Activated CD4-positive, alpha-beta memory T cell treated with anti-CD3 and anti-CD28 coated beads for 36 hours (primary cell): ENCODE results near the gene CSNK2B. TPM values are rescaled to one million over a fixed set of nuclear protein-coding genes. Genes with fewer than 3 reads are reported as not detected.
A peak's percentile ranks its signal among the peaks of the same experiment; 100 is the strongest.

Experiments
- CTCF ChIA-PET: fragments of 350-600 bp; sonication (Branson Sonifier 250); formaldehyde crosslinking; loops from one replicate; lab custom pipeline; 2021; ENCODE audit warnings: antibody characterized with exemption, inconsistent platforms; lab: Charles Lee
- POLR2A ChIA-PET: fragments of 350-600 bp; sonication (Branson Sonifier 250); formaldehyde crosslinking; loops from one replicate; lab custom pipeline; 2021; ENCODE audit warnings: antibody characterized with exemption; lab: Charles Lee
- DNase-seq: peaks from one replicate; pipeline ENCODE4 v3.0.0-alpha.2; 2020
- H3K27ac Mint-ChIP-seq: one replicate; pipeline ENCODE4 v1.8.0; 2021; ENCODE audit warnings: mixed read lengths
- H3K27me3 Mint-ChIP-seq: one replicate; pipeline ENCODE4 v1.8.0; 2021; ENCODE audit warnings: mixed read lengths
- H3K36me3 Mint-ChIP-seq: one replicate; pipeline ENCODE4 v1.8.0; 2021; ENCODE audit warnings: mixed read lengths
- H3K4me1 Mint-ChIP-seq: one replicate; pipeline ENCODE4 v1.8.0; 2021; ENCODE audit warnings: low read depth, mixed read lengths
- H3K4me3 Mint-ChIP-seq: one replicate; pipeline ENCODE4 v1.8.0; 2021; ENCODE audit warnings: mild to moderate bottlenecking, mixed read lengths
- H3K9me3 Mint-ChIP-seq: one replicate; pipeline ENCODE4 v1.8.0; 2021; ENCODE audit warnings: mixed read lengths
- intact Hi-C: fragments of 100-400 bp; cut with micrococcal nuclease; formaldehyde crosslinking; loops from one replicate; pipeline ENCODE4 v1.15.1; 2023
- total RNA-seq, 2 experiments: library from RNA; stranded (reverse); gene quantifications; one replicate each; pipeline ENCODE4 v1.2.3, GENCODE V29; 2021

The CSNK2B gene
- total RNA-seq, 2 experiments from 2014 or later, result 227 to 234 TPM

- Mint-ChIP-seq H3K9me3 (no peaks in the 10 kb centered on the region), H3K4me1 (peaks cover 68% of the 10 kb centered on the region), H3K4me3 (peak overlapping the region; percentile 88), H3K27ac (peak overlapping the region; percentile 95), H3K27me3 (no peaks in the 10 kb centered on the region), H3K36me3 (peaks cover 58% of the 10 kb centered on the region)
- CTCF ChIA-PET, result interaction anchor here (0.6 to 2.2 kb wide), 5 partner anchors 12 to 154 kb away, joined by 3 to 7 read pairs (median 3); partner anchors contain the start of gene ATP6V1G2
- DNase-seq, result no peak
- intact Hi-C loops, result no loop called here
- POLR2A ChIA-PET, result interaction anchor here (0.7 to 6.0 kb wide), 7 partner anchors 9 to 234 kb away, joined by 3 to 92 read pairs (median 3); partner anchors contain the start of genes APOM, BAG6, EHMT2 and HSPA1B
Observed at GRCh38 chr6:31663126-31663960, 2.5 kb upstream of the CSNK2B start.

GRCh38 chr6:31663961-31664789 lies 1.7 kb upstream of the CSNK2B start:
- Mint-ChIP-seq H3K4me1 (peaks cover 69% of the 10 kb centered on the region), H3K9me3 (no peaks in the 10 kb centered on the region), H3K4me3 (peak overlapping the region; percentile 88), H3K36me3 (peaks cover 63% of the 10 kb centered on the region), H3K27ac (peak overlapping the region; percentile 95), H3K27me3 (no peaks in the 10 kb centered on the region)
- DNase-seq, result peak; percentile 38
- CTCF ChIA-PET, result interaction anchor here (0.6 to 2.2 kb wide), 10 partner anchors 11 to 153 kb away, joined by 3 to 8 read pairs (median 4); partner anchors contain the start of genes ATP6V1G2, BAG6 and LST1
- intact Hi-C loops, result loop anchor here (1.0 to 2.0 kb wide), 6 partner anchors 39 to 464 kb away; partner anchors contain the start of genes ABHD16A, ATF6B, EHMT2 and NELFE
- POLR2A ChIA-PET, result interaction anchor here (0.6 to 6.0 kb wide), 20 partner anchors 10 to 1306 kb away, joined by 3 to 92 read pairs (median 3); partner anchors contain the start of genes APOM, BAG6, CLIC1 and DDX39B

- H3K27ac Mint-ChIP-seq, result peak within 1 kb of the TSS; percentile 95
- intact Hi-C loops, result loop anchor here (1.0 to 2.0 kb wide), 11 partner anchors 13 to 463 kb away; partner anchors contain the start of genes ABHD16A, ATF6B, BAG6 and EHMT2
- peak within 1 kb of the TSS; percentile 88 for H3K4me3 Mint-ChIP-seq
- ChIA-PET POLR2A (interaction anchor here (0.6 to 6.0 kb wide), 15 partner anchors 11 to 1305 kb away, joined by 3 to 92 read pairs (median 3); partner anchors contain the start of genes APOM, BAG6, CLIC1 and DDX39B), CTCF (interaction anchor here (0.8 to 2.2 kb wide), 6 partner anchors 11 to 104 kb away, joined by 3 to 8 read pairs (median 4); partner anchors contain the start of genes BAG6 and LST1)
- H3K4me1 Mint-ChIP-seq, result peaks cover 63% of the 10 kb centered on the region
- no peaks in the 10 kb centered on the region for H3K9me3 Mint-ChIP-seq
- no peaks in the 10 kb centered on the region for H3K27me3 Mint-ChIP-seq
- H3K36me3 Mint-ChIP-seq, result peaks cover 63% of the 10 kb centered on the region
- DNase-seq, result peak; percentile 94
Observed at GRCh38 chr6:31664790-31665500, 935 bp upstream of the CSNK2B start, which contains the start of gene GPANK1. TSS of gene GPANK1 (minus strand) at chr6:31664997. CDS start at chr6:31664478, 519 bp downstream.

GRCh38 chr6:31666337-31666965 lies 571 bp downstream of the CSNK2B start:
- ChIA-PET POLR2A (no interaction called here), CTCF (no interaction called here)
- H3K27me3 Mint-ChIP-seq, result no peaks in the 10 kb centered on the region
- no peak for DNase-seq
- H3K4me1 Mint-ChIP-seq, result peaks cover 54% of the 10 kb centered on the region
- intact Hi-C loops, result no loop called here
- H3K4me3 Mint-ChIP-seq, result peak overlapping the region; percentile 88
- peaks cover 67% of the 10 kb centered on the region for H3K36me3 Mint-ChIP-seq
- no peaks in the 10 kb centered on the region for H3K9me3 Mint-ChIP-seq
- H3K27ac Mint-ChIP-seq, result peak overlapping the region; percentile 95

GRCh38 chr6:31669676-31670075 lies 3.8 kb downstream of the CSNK2B start, which contains the start of gene LY6G5B:
TSS of gene LY6G5B (plus strand) at chr6:31669976. CDS start at chr6:31670951, 975 bp downstream.
- no peak for DNase-seq
- H3K4me1 Mint-ChIP-seq, result peaks cover 31% of the 10 kb centered on the region
- H3K4me3 Mint-ChIP-seq, result no peak within 1 kb of the TSS
- CTCF ChIA-PET, result interaction anchor here (0.9 kb wide), 1 partner anchor 11 kb away, joined by 3 read pairs; the partner anchor contains the start of gene LY6G5C
- POLR2A ChIA-PET, result interaction anchor here (0.6 kb wide), 1 partner anchor 45 kb away, joined by 3 read pairs; no protein-coding TSS in a partner anchor
- no peaks in the 10 kb centered on the region for H3K27me3 Mint-ChIP-seq
- H3K9me3 Mint-ChIP-seq, result no peaks in the 10 kb centered on the region
- peaks cover 52% of the 10 kb centered on the region for H3K36me3 Mint-ChIP-seq
- intact Hi-C loops, result no loop called here
- H3K27ac Mint-ChIP-seq, result peak within 1 kb of the TSS; percentile 11

GRCh38 chr6:31676322-31676903 lies 10.5 kb downstream of the CSNK2B start:
- no peak for DNase-seq
- H3K27ac Mint-ChIP-seq, result no peak overlapping the region
- peaks cover 12% of the 10 kb centered on the region for H3K36me3 Mint-ChIP-seq
- H3K4me1 Mint-ChIP-seq, result peaks cover 10% of the 10 kb centered on the region
- H3K27me3 Mint-ChIP-seq, result no peaks in the 10 kb centered on the region
- H3K4me3 Mint-ChIP-seq, result no peak overlapping the region
- no peaks in the 10 kb centered on the region for H3K9me3 Mint-ChIP-seq
- ChIA-PET POLR2A (no interaction called here), CTCF (no interaction called here)
- intact Hi-C loops, result no loop called here

GRCh38 chr6:31676904-31677303 lies 11.0 kb downstream of the CSNK2B start:
- DNase-seq, result no peak
- Mint-ChIP-seq H3K27me3 (no peaks in the 10 kb centered on the region), H3K36me3 (peaks cover 11% of the 10 kb centered on the region), H3K4me1 (peaks cover 15% of the 10 kb centered on the region), H3K27ac (no peak overlapping the region), H3K9me3 (no peaks in the 10 kb centered on the region), H3K4me3 (no peak overlapping the region)
- ChIA-PET POLR2A (no interaction called here), CTCF (no interaction called here)
- intact Hi-C loops, result no loop called here

GRCh38 chr6:31677955-31678354 lies 12.1 kb downstream of the CSNK2B start:
- H3K4me1 Mint-ChIP-seq, result peaks cover 15% of the 10 kb centered on the region
- H3K27me3 Mint-ChIP-seq, result no peaks in the 10 kb centered on the region
- CTCF ChIA-PET, result interaction anchor here (0.6 to 1.2 kb wide), 2 partner anchors 113 to 229 kb away, joined by 3 to 4 read pairs; no protein-coding TSS in a partner anchor
- H3K9me3 Mint-ChIP-seq, result no peaks in the 10 kb centered on the region
- no peak overlapping the region for H3K4me3 Mint-ChIP-seq
- intact Hi-C loops, result no loop called here
- POLR2A ChIA-PET, result no interaction called here
- no peak for DNase-seq
- no peak overlapping the region for H3K27ac Mint-ChIP-seq
- peaks cover 4% of the 10 kb centered on the region for H3K36me3 Mint-ChIP-seq

- peak within 1 kb of the TSS; percentile 44 for H3K27ac Mint-ChIP-seq
- peak within 1 kb of the TSS; percentile 76 for H3K4me3 Mint-ChIP-seq
- DNase-seq, result peak; percentile 82
- no peaks in the 10 kb centered on the region for H3K36me3 Mint-ChIP-seq
- no peaks in the 10 kb centered on the region for H3K27me3 Mint-ChIP-seq
- intact Hi-C loops, result loop anchor here (1.0 to 5.0 kb wide), 3 partner anchors 58 to 272 kb away; no protein-coding TSS in a partner anchor
- CTCF ChIA-PET, result interaction anchor here (0.7 to 1.5 kb wide), 17 partner anchors 9 to 279 kb away, joined by 3 to 10 read pairs (median 3); partner anchors contain the start of genes MSH5, NELFE and SKIC2
- no peaks in the 10 kb centered on the region for H3K9me3 Mint-ChIP-seq
- H3K4me1 Mint-ChIP-seq, result peaks cover 15% of the 10 kb centered on the region
- POLR2A ChIA-PET, result interaction anchor here (0.8 to 1.0 kb wide), 3 partner anchors 16 to 89 kb away, joined by 3 read pairs; partner anchors contain the start of gene GPANK1
Observed at GRCh38 chr6:31680226-31681134, 14.6 kb downstream of the CSNK2B start, which contains the start of gene LY6G5C. TSS of gene LY6G5C (minus strand) at chr6:31681067. CDS start at chr6:31680373, 694 bp downstream.
